Liver (tissue), 3 donors: ENCODE measurements around the gene TUBGCP6.

Experiments used
- EGR1 ChIP-seq, 2 donors: IDR thresholded peaks; 2 replicates each; pipeline ENCODE4 v1.6.1; 2016 to 2018; ENCODE audit warnings: antibody characterized with exemption in 2 of 2, low read depth in 2 of 2
- JUND ChIP-seq, 2 donors: IDR thresholded peaks; 2 replicates each; pipeline ENCODE4 v1.6.1; 2016; ENCODE audit warnings: antibody characterized with exemption in 2 of 2
- RAD21 ChIP-seq, 2 donors: IDR thresholded peaks; 2 replicates each; pipeline ENCODE4 v1.6.1; 2016; ENCODE audit warnings: antibody characterized with exemption in 2 of 2, mild to moderate bottlenecking in 2 of 2
- SP1 ChIP-seq: IDR thresholded peaks from 2 replicates; pipeline ENCODE4 v1.6.1; 2018; ENCODE audit warnings: antibody characterized with exemption, mild to moderate bottlenecking
- TAF1 ChIP-seq: conservative IDR thresholded peaks from 2 replicates; pipeline ENCODE4 v1.6.1; 2016; ENCODE audit warnings: antibody characterized with exemption, mild to moderate bottlenecking
- YY1 ChIP-seq: IDR thresholded peaks from 2 replicates; pipeline ENCODE4 v1.6.1; 2016; ENCODE audit warnings: antibody characterized with exemption, mild to moderate bottlenecking
- TF ChIP-seq, protein P1 (sequence below): fragments of 150-350 bp; IDR thresholded peaks from 2 replicates; pipeline ENCODE4 v1.5.1; 2017; ENCODE audit warnings: improper control_type of control experiment, low read depth, low read length; ENCODE audit not compliant: missing input control
- TF ChIP-seq, protein P2 (sequence below): IDR thresholded peaks from 2 replicates; pipeline ENCODE4 v1.6.1; 2016; ENCODE audit warnings: antibody characterized with exemption
- TF ChIP-seq, protein P3 (sequence below): IDR thresholded peaks from 2 replicates; pipeline ENCODE4 v1.6.1; 2016; ENCODE audit warnings: antibody characterized with exemption
- TF ChIP-seq, protein P4 (sequence below): IDR thresholded peaks from 2 replicates; pipeline ENCODE4 v1.6.1; 2016; ENCODE audit warnings: antibody characterized with exemption, mild to moderate bottlenecking
- donor health status: healthy.
- donor health status: healthy.

DNA sequence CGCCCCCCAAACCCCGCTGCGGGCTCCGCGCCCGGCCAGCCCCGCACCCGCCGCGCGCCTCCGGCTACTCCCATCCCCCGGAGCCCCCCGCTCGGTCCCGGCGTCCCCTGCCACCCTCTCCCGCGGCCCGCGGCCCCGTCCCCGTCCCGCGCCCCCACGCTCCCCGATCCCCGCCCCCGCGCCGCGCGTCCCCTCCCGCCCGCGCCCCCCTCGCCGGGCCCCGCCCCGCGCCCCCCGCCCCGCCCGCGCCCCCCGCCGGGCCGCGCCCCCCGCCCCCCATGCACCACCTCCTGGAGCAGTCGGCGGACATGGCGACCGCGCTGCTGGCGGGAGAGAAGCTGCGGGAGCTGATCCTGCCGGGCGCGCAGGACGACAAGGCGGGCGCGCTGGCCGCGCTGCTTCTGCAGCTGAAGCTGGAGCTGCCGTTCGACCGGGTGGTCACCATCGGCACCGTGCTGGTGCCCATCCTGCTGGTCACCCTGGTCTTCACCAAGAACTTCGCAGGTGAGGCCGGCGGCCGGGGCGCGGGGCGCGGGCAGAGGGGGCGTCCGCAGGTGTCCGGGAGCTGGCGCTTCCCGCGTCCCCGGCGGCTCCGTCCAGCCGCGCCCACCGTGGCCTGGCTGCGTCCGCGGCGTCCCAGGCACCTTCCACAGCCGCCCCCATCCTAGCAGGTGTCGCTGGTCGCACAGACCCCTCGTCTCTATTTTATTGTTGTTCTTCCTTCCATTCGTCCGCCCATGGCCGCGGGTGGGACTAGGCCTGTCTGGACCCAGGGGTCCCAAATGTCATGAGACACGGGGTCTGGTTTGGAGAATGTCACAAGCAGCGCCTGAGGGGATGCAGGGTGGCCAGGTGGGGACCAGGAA lies 74.1 kb downstream of the TUBGCP6 start, which contains the start of gene PANX2:
- TF ChIP-seq, protein P1, sequence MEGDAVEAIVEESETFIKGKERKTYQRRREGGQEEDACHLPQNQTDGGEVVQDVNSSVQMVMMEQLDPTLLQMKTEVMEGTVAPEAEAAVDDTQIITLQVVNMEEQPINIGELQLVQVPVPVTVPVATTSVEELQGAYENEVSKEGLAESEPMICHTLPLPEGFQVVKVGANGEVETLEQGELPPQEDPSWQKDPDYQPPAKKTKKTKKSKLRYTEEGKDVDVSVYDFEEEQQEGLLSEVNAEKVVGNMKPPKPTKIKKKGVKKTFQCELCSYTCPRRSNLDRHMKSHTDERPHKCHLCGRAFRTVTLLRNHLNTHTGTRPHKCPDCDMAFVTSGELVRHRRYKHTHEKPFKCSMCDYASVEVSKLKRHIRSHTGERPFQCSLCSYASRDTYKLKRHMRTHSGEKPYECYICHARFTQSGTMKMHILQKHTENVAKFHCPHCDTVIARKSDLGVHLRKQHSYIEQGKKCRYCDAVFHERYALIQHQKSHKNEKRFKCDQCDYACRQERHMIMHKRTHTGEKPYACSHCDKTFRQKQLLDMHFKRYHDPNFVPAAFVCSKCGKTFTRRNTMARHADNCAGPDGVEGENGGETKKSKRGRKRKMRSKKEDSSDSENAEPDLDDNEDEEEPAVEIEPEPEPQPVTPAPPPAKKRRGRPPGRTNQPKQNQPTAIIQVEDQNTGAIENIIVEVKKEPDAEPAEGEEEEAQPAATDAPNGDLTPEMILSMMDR = no peak
- TF ChIP-seq YY1 = no peak
- TF ChIP-seq, protein P2, sequence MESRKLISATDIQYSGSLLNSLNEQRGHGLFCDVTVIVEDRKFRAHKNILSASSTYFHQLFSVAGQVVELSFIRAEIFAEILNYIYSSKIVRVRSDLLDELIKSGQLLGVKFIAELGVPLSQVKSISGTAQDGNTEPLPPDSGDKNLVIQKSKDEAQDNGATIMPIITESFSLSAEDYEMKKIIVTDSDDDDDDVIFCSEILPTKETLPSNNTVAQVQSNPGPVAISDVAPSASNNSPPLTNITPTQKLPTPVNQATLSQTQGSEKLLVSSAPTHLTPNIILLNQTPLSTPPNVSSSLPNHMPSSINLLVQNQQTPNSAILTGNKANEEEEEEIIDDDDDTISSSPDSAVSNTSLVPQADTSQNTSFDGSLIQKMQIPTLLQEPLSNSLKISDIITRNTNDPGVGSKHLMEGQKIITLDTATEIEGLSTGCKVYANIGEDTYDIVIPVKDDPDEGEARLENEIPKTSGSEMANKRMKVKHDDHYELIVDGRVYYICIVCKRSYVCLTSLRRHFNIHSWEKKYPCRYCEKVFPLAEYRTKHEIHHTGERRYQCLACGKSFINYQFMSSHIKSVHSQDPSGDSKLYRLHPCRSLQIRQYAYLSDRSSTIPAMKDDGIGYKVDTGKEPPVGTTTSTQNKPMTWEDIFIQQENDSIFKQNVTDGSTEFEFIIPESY = no peak
- TF ChIP-seq JUND (IDR thresholded peaks at IDR 0.05) = no peak
- TF ChIP-seq, protein P3, sequence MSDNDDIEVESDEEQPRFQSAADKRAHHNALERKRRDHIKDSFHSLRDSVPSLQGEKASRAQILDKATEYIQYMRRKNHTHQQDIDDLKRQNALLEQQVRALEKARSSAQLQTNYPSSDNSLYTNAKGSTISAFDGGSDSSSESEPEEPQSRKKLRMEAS = no peak
- TF ChIP-seq EGR1 (IDR thresholded peaks at IDR 0.05; ENCODE audit: low read depth in 2 of 2) = no peak
- no peak for TF ChIP-seq SP1
- no peak for TF ChIP-seq RAD21 (IDR thresholded peaks at IDR 0.05)
- TF ChIP-seq, protein P4, sequence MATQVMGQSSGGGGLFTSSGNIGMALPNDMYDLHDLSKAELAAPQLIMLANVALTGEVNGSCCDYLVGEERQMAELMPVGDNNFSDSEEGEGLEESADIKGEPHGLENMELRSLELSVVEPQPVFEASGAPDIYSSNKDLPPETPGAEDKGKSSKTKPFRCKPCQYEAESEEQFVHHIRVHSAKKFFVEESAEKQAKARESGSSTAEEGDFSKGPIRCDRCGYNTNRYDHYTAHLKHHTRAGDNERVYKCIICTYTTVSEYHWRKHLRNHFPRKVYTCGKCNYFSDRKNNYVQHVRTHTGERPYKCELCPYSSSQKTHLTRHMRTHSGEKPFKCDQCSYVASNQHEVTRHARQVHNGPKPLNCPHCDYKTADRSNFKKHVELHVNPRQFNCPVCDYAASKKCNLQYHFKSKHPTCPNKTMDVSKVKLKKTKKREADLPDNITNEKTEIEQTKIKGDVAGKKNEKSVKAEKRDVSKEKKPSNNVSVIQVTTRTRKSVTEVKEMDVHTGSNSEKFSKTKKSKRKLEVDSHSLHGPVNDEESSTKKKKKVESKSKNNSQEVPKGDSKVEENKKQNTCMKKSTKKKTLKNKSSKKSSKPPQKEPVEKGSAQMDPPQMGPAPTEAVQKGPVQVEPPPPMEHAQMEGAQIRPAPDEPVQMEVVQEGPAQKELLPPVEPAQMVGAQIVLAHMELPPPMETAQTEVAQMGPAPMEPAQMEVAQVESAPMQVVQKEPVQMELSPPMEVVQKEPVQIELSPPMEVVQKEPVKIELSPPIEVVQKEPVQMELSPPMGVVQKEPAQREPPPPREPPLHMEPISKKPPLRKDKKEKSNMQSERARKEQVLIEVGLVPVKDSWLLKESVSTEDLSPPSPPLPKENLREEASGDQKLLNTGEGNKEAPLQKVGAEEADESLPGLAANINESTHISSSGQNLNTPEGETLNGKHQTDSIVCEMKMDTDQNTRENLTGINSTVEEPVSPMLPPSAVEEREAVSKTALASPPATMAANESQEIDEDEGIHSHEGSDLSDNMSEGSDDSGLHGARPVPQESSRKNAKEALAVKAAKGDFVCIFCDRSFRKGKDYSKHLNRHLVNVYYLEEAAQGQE = no peak
- no peak for TF ChIP-seq TAF1
